ENCODE results near the gene CDC25B. TPM values are rescaled to one million over a fixed set of nuclear protein-coding genes. Genes with fewer than 3 reads are reported as not detected.

Gene CDC25B
- total RNA-seq, 1 experiment from 2014 or later: 223 TPM

DNA sequence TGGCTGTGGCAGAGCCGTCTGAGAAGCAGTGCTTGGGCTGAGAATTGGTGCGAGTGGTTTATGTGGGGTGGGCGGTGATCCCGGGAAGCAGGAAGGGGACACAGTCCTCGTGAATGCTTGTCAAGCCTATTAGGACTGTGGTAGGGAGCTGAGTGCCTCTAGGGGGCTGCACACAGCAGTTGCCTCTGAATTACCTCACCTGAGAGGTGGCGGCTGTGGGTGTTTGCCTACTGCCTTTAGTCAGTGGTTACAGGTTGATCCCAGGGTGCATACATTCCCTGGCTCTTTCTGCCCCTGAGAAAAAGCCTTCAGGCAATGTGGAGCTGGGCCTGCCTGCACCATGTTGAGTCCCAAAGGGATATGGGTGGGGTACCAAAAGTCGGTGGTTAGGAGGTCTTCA lies 29.4 kb downstream of the CDC25B start:
- Histone ChIP-seq H3K4me1 (ENCODE audit: control insufficient read depth in 1 of 2, insufficient read depth in 2 of 2, low read length in 2 of 2) (peaks cover 6 to 10% of the 10 kb centered on the region in 2 experiments), H3K36me3 (ENCODE audit: control insufficient read depth in 1 of 2, insufficient read depth in 2 of 2, low read length in 2 of 2) (peaks cover 4 to 5% of the 10 kb centered on the region in 2 experiments; a peak in 1 of 4 replicates)
- BruUV-seq (replicated peaks): no TSS peak

More for the DNA sequence above, 29.4 kb downstream of the CDC25B start:
- ATAC-seq (no peak), DNase-seq (ENCODE audit: low read depth, low spot score) (no peak)
- Histone ChIP-seq H3K9me3 (ENCODE audit: control insufficient read depth in 1 of 2, insufficient read depth in 1 of 2, low read depth in 1 of 2, low read length in 2 of 2) (no peaks in the 10 kb centered on the region), H4K20me1 (ENCODE audit: insufficient read depth) (no peaks in the 10 kb centered on the region), H3K9ac (ENCODE audit: low read length) (no peak overlapping the region), H3K27ac (ENCODE audit: low read depth, low read length) (no peak overlapping the region), H3K4me2 (ENCODE audit: low read length) (no peak overlapping the region), H3K4me3 (replicated peaks in 1 of 2; ENCODE audit: low read depth in 1 of 2, low read length in 2 of 2) (no peak overlapping the region), H3K9me2 (ENCODE audit: insufficient read depth) (no peaks in the 10 kb centered on the region), H3K79me2 (ENCODE audit: insufficient read depth, low read length) (peaks cover 5% of the 10 kb centered on the region), H3K27me3 (ENCODE audit: insufficient read depth, low read length) (no peaks in the 10 kb centered on the region), H2AFZ (ENCODE audit: low read depth, low read length, poor library complexity, severe bottlenecking) (no peak overlapping the region)
- TF ChIP-seq, protein P1, sequence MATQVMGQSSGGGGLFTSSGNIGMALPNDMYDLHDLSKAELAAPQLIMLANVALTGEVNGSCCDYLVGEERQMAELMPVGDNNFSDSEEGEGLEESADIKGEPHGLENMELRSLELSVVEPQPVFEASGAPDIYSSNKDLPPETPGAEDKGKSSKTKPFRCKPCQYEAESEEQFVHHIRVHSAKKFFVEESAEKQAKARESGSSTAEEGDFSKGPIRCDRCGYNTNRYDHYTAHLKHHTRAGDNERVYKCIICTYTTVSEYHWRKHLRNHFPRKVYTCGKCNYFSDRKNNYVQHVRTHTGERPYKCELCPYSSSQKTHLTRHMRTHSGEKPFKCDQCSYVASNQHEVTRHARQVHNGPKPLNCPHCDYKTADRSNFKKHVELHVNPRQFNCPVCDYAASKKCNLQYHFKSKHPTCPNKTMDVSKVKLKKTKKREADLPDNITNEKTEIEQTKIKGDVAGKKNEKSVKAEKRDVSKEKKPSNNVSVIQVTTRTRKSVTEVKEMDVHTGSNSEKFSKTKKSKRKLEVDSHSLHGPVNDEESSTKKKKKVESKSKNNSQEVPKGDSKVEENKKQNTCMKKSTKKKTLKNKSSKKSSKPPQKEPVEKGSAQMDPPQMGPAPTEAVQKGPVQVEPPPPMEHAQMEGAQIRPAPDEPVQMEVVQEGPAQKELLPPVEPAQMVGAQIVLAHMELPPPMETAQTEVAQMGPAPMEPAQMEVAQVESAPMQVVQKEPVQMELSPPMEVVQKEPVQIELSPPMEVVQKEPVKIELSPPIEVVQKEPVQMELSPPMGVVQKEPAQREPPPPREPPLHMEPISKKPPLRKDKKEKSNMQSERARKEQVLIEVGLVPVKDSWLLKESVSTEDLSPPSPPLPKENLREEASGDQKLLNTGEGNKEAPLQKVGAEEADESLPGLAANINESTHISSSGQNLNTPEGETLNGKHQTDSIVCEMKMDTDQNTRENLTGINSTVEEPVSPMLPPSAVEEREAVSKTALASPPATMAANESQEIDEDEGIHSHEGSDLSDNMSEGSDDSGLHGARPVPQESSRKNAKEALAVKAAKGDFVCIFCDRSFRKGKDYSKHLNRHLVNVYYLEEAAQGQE (IDR thresholded peaks at IDR 0.05; ENCODE audit: low read depth): no peak
- TF ChIP-seq, protein P2, sequence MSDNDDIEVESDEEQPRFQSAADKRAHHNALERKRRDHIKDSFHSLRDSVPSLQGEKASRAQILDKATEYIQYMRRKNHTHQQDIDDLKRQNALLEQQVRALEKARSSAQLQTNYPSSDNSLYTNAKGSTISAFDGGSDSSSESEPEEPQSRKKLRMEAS (IDR thresholded peaks at IDR 0.05): no peak
- TF ChIP-seq, protein P3, sequence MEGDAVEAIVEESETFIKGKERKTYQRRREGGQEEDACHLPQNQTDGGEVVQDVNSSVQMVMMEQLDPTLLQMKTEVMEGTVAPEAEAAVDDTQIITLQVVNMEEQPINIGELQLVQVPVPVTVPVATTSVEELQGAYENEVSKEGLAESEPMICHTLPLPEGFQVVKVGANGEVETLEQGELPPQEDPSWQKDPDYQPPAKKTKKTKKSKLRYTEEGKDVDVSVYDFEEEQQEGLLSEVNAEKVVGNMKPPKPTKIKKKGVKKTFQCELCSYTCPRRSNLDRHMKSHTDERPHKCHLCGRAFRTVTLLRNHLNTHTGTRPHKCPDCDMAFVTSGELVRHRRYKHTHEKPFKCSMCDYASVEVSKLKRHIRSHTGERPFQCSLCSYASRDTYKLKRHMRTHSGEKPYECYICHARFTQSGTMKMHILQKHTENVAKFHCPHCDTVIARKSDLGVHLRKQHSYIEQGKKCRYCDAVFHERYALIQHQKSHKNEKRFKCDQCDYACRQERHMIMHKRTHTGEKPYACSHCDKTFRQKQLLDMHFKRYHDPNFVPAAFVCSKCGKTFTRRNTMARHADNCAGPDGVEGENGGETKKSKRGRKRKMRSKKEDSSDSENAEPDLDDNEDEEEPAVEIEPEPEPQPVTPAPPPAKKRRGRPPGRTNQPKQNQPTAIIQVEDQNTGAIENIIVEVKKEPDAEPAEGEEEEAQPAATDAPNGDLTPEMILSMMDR (IDR thresholded peaks at IDR 0.05 in 2 of 3, conservative IDR thresholded peaks at IDR 0.05 in 1 of 3; ENCODE audit: borderline replicate concordance in 1 of 3, insufficient read depth in 1 of 3, low read depth in 2 of 3, low read length in 2 of 3): no peak
- TF ChIP-seq EGR1 (IDR thresholded peaks at IDR 0.05; ENCODE audit: low read depth) (no peak), ELF1 (IDR thresholded peaks at IDR 0.05; ENCODE audit: borderline replicate concordance, low read depth) (no peak), CEBPB (IDR thresholded peaks at IDR 0.05; ENCODE audit: low read depth) (no peak), POLR2A (IDR thresholded peaks at IDR 0.05; ENCODE audit: borderline replicate concordance, extremely low read depth, insufficient read depth, insufficient read length) (no peak), CBX3 (IDR thresholded peaks at IDR 0.05; ENCODE audit: low read depth) (no peak), POLR2AphosphoS5 (IDR thresholded peaks at IDR 0.05; ENCODE audit: low read depth, low read length) (no peak), EZH2 (IDR thresholded peaks at IDR 0.05) (no peak), SP1 (IDR thresholded peaks at IDR 0.05; ENCODE audit: low read depth) (no peak), FOSL1 (IDR thresholded peaks at IDR 0.05; ENCODE audit: low read depth) (no peak)
- TF ChIP-seq, protein P4, sequence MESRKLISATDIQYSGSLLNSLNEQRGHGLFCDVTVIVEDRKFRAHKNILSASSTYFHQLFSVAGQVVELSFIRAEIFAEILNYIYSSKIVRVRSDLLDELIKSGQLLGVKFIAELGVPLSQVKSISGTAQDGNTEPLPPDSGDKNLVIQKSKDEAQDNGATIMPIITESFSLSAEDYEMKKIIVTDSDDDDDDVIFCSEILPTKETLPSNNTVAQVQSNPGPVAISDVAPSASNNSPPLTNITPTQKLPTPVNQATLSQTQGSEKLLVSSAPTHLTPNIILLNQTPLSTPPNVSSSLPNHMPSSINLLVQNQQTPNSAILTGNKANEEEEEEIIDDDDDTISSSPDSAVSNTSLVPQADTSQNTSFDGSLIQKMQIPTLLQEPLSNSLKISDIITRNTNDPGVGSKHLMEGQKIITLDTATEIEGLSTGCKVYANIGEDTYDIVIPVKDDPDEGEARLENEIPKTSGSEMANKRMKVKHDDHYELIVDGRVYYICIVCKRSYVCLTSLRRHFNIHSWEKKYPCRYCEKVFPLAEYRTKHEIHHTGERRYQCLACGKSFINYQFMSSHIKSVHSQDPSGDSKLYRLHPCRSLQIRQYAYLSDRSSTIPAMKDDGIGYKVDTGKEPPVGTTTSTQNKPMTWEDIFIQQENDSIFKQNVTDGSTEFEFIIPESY (IDR thresholded peaks at IDR 0.05; ENCODE audit: extremely low read depth, insufficient replicate concordance, low read length): no peak
- TF ChIP-seq, protein P5, sequence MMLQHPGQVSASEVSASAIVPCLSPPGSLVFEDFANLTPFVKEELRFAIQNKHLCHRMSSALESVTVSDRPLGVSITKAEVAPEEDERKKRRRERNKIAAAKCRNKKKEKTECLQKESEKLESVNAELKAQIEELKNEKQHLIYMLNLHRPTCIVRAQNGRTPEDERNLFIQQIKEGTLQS (IDR thresholded peaks at IDR 0.05): no peak
- ChIA-PET POLR2A (interaction anchor here (0.5 kb wide), 1 partner anchor 20 kb away, joined by 3 read pairs; no protein-coding TSS in a partner anchor), CTCF (interaction anchor here (0.6 kb wide), 1 partner anchor 29 kb away, joined by 3 read pairs; no protein-coding TSS in a partner anchor), RAD21 (ENCODE audit: low non-redundant PET in 1 of 2, low total read pairs in 2 of 2, uncharacterized antibody in 2 of 2, unreplicated experiment in 2 of 2) (no interaction called here)
- intact Hi-C loops (cut with micrococcal nuclease): no loop called here

Measured in HCT116 (cell line).